ENCODE data around the gene EPC2.

GRCh38 chr2:148622366-148622765 lies 22.2 kb upstream of the EPC2 start:
- TF ChIP-seq EZH2phosphoT487 (IDR thresholded peaks at IDR 0.05; ENCODE audit: insufficient read depth, low read depth), result no peak
- no peak for TF ChIP-seq EZH2 (IDR thresholded peaks at IDR 0.05; ENCODE audit: insufficient read depth, poor library complexity, severe bottlenecking)

Data from GM23248 (cell line).